KBM-7 (cell line): ENCODE data around the gene PRKAR1A.
A peak's percentile ranks its signal among the peaks of the same experiment; 100 is the strongest.
"Not testable (repeated sequence)": the region's sequence is repeated elsewhere in the genome, so short reads cannot be mapped to it uniquely, and the experiment has no call there.

ENCODE experiments used
- DNase-seq: peaks from one replicate; pipeline ENCODE4 v3.0.0-alpha.2; 2015
- in situ Hi-C: fragments of 300-500 bp; cut with MboI; formaldehyde crosslinking; loops from 2 replicates; pipeline ENCODE4 v1.14.3; 2020; ENCODE audit warnings: low sequenced_read_pairs, low pct_unique_long_range_greater_than_20kb, mixed read lengths

Gene PRKAR1A

GRCh38 chr17:68512247-68512959 is at the start of gene PRKAR1A:
PRKAR1A (plus strand) TSS chr17:68512430; CDS start chr17:68515400, 2,970 bp downstream.
- DNase-seq: peak; percentile 93

GRCh38 chr17:68463211-68464019 is 48.8 kb upstream of the PRKAR1A start:
- in situ Hi-C loops: no loop called here
- no peak for DNase-seq

More at GRCh38 chr17:68512247-68512959, at the start of gene PRKAR1A:
- in situ Hi-C loops: no loop called here

- no peak for DNase-seq
- in situ Hi-C loops: no loop called here
These were observed 43.9 kb upstream of the PRKAR1A start for GRCh38 chr17:68468334-68468733.

- in situ Hi-C loops: no loop called here
- no peak for DNase-seq
These were observed 43.4 kb upstream of the PRKAR1A start for GRCh38 chr17:68468788-68469187.

GRCh38 chr17:68470961-68471360 is 41.3 kb upstream of the PRKAR1A start:
- DNase-seq: no peak
- in situ Hi-C loops: no loop called here

GRCh38 chr17:68480885-68481284 is 31.3 kb upstream of the PRKAR1A start:
- DNase-seq: no peak
- in situ Hi-C loops: no loop called here

DNA sequence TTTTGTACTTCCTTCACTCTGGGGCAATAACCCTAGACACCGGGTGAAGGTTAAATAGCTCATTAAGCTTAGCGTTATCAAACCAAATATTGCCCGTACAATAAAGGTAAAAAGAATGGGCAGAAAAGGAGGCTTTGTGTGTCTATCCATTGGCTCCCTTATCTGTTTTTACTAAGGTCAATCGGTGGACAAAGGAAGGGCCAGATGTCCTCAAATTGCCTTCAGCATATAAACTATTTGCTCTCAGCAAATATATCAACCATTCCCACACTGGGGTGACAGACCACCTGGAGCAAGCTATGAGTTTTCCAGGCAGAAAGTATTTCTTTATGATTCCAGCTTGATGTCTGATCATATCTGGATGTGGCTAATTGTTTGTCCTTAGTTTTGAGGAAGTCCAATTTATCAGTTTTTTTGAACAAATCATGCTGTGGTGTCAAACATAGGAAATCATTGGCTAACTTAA is 29.6 kb upstream of the PRKAR1A start:
- in situ Hi-C loops: no loop called here
- DNase-seq: no peak

- in situ Hi-C loops: no loop called here
- DNase-seq: no peak
These were observed 27.8 kb upstream of the PRKAR1A start for GRCh38 chr17:68484458-68484857.

DNA sequence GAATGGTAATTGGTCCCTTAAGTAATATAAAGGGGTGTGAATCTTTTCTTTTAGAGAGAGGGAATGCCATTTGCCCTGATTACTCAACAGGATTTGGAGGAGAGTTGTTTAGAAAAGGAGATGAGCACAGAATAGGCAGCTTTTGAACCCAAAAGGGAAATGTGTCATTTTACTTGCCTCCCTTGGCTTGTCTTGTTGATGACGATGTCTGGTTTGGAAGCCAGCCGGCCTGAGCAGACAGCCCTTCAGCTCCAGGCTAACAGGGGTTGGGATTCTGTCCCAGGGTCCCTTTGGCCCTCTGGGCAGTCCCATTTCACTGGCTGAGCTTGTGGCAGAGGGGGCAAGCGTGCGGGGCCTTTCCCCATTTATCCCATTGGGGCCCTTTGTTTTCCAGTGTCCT is 22.3 kb upstream of the PRKAR1A start:
- in situ Hi-C loops: no loop called here
- no peak for DNase-seq

DNA sequence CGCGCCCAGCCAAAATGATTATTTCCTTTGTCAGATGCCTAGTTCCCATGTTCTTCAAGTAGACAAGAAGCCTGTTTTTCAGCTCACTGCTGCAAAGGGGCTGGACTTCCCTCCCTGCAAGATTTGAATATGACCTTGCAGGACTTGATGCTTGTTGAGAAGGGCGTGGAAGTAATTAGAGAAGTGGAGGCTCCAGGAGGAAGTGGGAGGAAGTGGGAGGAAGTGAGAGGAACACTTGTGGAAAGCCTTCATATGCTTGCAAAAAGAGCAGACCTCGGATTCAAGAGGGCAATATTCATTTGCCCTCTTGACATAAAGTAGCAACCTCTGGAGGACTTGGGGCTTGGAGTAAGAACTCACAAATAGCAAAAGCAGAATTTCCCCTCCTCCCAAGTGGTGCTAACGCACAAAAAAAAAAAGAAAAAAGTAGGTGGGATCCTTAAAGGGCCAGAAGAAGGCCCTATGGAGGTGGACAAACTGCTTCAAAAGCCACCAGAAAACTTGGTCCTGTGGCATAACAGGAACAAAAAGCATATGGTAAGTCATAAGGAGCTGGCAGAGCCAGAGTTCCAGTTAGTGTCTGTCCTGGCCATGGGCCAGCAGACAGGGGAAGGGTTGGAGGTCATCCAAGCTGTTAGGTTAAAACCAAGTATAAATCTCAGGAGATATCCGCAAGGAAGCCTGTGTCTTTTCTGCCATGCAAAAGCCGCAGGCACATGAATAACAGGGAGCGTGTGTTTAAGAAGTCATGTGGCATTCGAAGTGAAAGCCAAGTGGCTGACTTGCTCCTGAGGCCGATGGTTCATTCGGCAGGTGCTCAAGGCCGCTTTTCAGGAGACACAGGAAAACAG is 20.6 kb upstream of the PRKAR1A start:
- in situ Hi-C loops: no loop called here
- peak; percentile 87 for DNase-seq

DNA sequence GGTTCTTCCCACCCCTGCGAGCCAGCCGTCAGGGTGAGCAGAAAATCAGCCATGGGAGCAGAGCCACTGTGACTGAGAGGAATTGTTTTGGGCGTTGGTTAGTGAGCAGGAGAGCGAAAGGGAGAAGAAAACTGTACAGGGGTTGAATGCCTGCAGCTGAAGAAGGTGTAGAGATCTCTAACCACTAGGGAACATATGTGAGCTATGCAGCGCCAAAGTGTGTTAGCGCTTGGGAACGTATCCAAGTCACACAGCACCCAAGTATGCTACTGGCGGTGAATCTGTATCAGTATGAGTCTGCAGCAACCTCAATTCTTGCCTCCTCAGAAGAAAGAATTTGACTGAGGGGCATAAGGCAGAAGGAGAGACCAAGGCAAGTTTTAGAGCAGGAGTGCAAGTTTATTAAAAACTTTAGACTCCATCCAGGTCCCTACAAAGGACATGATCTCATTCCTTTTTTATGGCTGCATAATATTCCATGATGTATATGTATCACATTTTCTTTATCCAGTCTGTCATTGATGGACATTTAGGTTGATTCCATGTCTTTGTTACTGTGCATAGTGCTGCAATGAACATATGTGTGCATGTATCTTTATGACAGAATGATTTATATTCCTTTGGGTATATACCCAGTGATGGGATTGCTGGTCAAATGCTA is 19.7 kb upstream of the PRKAR1A start:
- in situ Hi-C loops, DNase-seq: not testable (repeated sequence)

- in situ Hi-C loops: no loop called here
- DNase-seq: no peak
These were observed 17.1 kb upstream of the PRKAR1A start for GRCh38 chr17:68495081-68495480.

DNA sequence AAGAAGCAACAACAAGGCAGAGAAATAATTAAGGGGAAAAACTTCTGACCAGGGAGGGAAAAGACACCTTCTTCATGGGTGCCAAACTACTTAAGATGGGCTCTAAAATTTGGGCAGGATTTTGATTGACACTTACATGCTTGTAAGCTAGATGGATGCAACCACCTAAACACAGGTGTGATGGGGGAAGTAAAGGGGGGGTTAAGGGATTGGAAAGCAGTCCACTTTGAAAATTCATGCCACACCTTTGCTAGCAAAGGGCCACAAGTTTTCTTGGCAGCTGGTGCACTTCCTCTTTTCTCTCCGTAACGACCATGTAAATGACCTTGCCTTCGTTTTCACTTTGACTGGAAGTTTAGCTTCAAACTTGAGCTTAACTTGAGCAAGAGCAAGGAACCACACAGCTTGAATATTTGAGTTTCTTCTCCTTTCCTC is 14.3 kb upstream of the PRKAR1A start:
- DNase-seq: peak; percentile 79
- in situ Hi-C loops: no loop called here

DNA sequence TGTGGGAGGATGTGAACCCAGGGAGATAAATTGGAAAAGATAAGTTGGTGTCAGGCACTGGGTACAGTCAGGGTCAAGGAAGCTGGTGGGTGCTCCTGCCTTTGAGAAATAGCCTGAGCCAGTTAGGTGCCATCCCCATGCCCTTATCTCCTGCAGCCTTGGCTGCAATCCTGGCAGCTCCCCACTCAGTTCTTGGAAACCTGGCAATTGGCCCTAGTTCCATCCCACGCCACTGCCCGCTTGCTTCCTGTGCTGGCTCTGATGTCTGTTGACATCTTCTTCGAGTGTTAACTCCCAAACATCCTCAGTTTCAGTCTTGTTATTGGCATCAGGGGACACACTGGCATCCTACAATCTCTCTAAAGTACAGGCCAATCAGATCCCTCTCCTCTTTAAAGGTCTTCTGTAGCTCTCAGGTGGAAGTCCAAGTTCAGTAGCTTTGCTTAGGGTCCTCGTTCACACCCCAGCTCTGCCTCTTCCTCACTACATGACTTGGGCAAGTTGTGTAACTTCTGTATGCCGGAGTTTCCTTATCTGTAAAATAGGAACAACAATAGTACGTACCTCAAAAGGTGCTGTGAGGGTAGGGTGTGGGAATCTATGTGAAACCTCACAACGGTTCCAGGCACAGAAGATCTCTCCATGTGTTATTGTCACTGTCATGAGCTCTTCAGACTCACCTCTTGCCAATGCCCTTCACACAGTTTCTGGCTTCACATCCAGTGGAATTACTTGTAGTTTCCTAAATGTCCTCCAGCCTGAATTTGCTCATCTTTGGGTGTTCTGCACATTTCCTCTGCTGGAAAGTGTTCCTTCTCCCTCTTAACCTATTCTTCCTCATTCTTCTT is 13.5 kb upstream of the PRKAR1A start:
- DNase-seq: peak; percentile 32
- in situ Hi-C loops: no loop called here

GRCh38 chr17:68499587-68499986 is 12.6 kb upstream of the PRKAR1A start:
- in situ Hi-C loops: no loop called here
- DNase-seq: no peak

GRCh38 chr17:68501074-68501473 is 11.2 kb upstream of the PRKAR1A start:
- in situ Hi-C loops: no loop called here
- no peak for DNase-seq

- no peak for DNase-seq
- in situ Hi-C loops: no loop called here
These were observed 6.3 kb upstream of the PRKAR1A start for GRCh38 chr17:68505951-68506350.

- no peak for DNase-seq
- in situ Hi-C loops: no loop called here
These were observed 4.7 kb upstream of the PRKAR1A start for GRCh38 chr17:68507576-68507975.
